Kidney (tissue), 14 donors: Measurements from ENCODE around the gene RDH12. TPM values are rescaled to one million over a fixed set of nuclear protein-coding genes. Genes with fewer than 3 reads are reported as not detected.

Experiments
- DNase-seq, 5 donors: peaks; one replicate each; pipeline ENCODE4 v3.0.0-alpha.2; 2013 to 2020
- FAIRE-seq: peaks from 2 replicates; lab custom pipeline; 2012; peaks lifted over from hg19 to GRCh38; lab: Jason Lieb, UNC
- H3K27ac ChIP-seq, 2 donors: one replicate each; pipeline ENCODE4 v1.7.0; 2013; ENCODE audit warnings: low read depth in 2 of 2, low read length in 2 of 2, inconsistent platforms in 1 of 2
- H3K27me3 ChIP-seq: one replicate; pipeline ENCODE4 v1.7.1; 2013; ENCODE audit warnings: low read length, inconsistent platforms; ENCODE audit not compliant: control insufficient read depth, insufficient read depth
- H3K36me3 ChIP-seq, 3 donors: one replicate each; pipeline versions ENCODE4 v1.7.0 to v1.7.1; 2013; ENCODE audit warnings: low read length in 3 of 3, control low read depth in 1 of 3, inconsistent platforms in 1 of 3; ENCODE audit not compliant: insufficient read depth in 3 of 3, control insufficient read depth in 2 of 3
- H3K4me1 ChIP-seq, 3 donors: one replicate each; pipeline versions ENCODE4 v1.7.0 to v1.7.1; 2013; ENCODE audit warnings: low read length in 3 of 3, inconsistent platforms in 1 of 3, low read depth in 1 of 3; ENCODE audit not compliant: control insufficient read depth in 2 of 3, insufficient read depth in 2 of 3
- H3K4me3 ChIP-seq, 3 donors: one replicate each; pipeline versions ENCODE4 v1.7.0 to v1.8.1; 2013; ENCODE audit warnings: low read length in 3 of 3, control low read depth in 1 of 3, inconsistent platforms in 1 of 3
- H3K9ac ChIP-seq, 3 donors: one replicate each; pipeline versions ENCODE4 v1.7.0 to v1.7.1; 2013; ENCODE audit warnings: low read length in 3 of 3, control low read depth in 1 of 3, inconsistent platforms in 1 of 3
- H3K9me3 ChIP-seq, 3 donors: one replicate each; pipeline versions ENCODE4 v1.7.0 to v1.7.1; 2013; ENCODE audit warnings: low read length in 3 of 3, control low read depth in 1 of 3, inconsistent platforms in 1 of 3; ENCODE audit not compliant: control insufficient read depth in 2 of 3, insufficient read depth in 1 of 3
- CTCF ChIP-seq: IDR thresholded peaks from 3 replicates; pipeline ENCODE4 v1.5.1; 2012; ENCODE audit warnings: mild to moderate bottlenecking, moderate library complexity, borderline replicate concordance; ENCODE audit not compliant: insufficient read depth; ENCODE audit errors: extremely low read depth
- intact Hi-C: fragments of 100-400 bp; cut with DNase I; formaldehyde crosslinking; loops from one replicate; pipeline ENCODE4 v1.11.1; 2022
- polyA plus RNA-seq: library from polyadenylated mRNA; stranded (reverse); fragments of 350-450 nt; fragmentation: Illumina TruSeq; extraction: RNeasy Lipid Tissue Mini Kit (QIAGEN cat#74804); gene quantifications from one replicate; pipeline ENCODE4 v1.2.3, GENCODE V29; 2014; ENCODE audit warnings: low read depth, low replicate concordance; ENCODE audit not compliant: insufficient read depth
- total RNA-seq: library from RNA; stranded (reverse); fragmentation: NEBNext Ultra II Directional; extraction: Animal tissue kit (Norgen Biotek cat#: 25700); gene quantifications from one replicate; pipeline ENCODE4 v1.2.1, GENCODE V29; 2021
- donor health status: control.
- donor health status: control.
- donor health status: control.
- donor health status: control.
- donor health status: control.
- donor health status: DM: yes; HTN: yes; CAD: no.
- donor health status: Normal renal cell carcinoma (clear cell type).

The RDH12 gene
- total and polyA plus RNA-seq, 2 donors from 2014 or later: 0.22 to 10.0 TPM

GRCh38 chr14:67748312-67748711 is 46.6 kb downstream of the RDH12 start:
- Histone ChIP-seq H3K9ac (no peak overlapping the region), H3K27ac (no peak overlapping the region), H3K4me3 (no peak overlapping the region), H3K27me3 (no peaks in the 10 kb centered on the region), H3K36me3 (peaks cover 4 to 46% (median 38%) of the 10 kb centered on the region in 3 donors), H3K9me3 (no peaks in the 10 kb centered on the region), H3K4me1 (no peaks in the 10 kb centered on the region)
- DNase-seq: no peak
- intact Hi-C loops: no loop called here
- no peak for FAIRE-seq
- TF ChIP-seq CTCF: no peak

GRCh38 chr14:67749341-67750084 is 47.8 kb downstream of the RDH12 start:
- DNase-seq: no peak
- intact Hi-C loops: no loop called here
- H3K9me3 ChIP-seq: no peaks in the 10 kb centered on the region

GRCh38 chr14:67756496-67756895 is 54.8 kb downstream of the RDH12 start:
- H3K27ac ChIP-seq: no peak overlapping the region
- no peak for DNase-seq
- no peak overlapping the region for H3K9ac ChIP-seq
- no peaks in the 10 kb centered on the region for H3K27me3 ChIP-seq
- H3K4me1 ChIP-seq: no peaks in the 10 kb centered on the region
- TF ChIP-seq CTCF: no peak
- no peak for FAIRE-seq
- no peak overlapping the region for H3K4me3 ChIP-seq
- no peaks in the 10 kb centered on the region for H3K9me3 ChIP-seq
- H3K36me3 ChIP-seq: peaks cover 13 to 49% (median 41%) of the 10 kb centered on the region in 3 donors
- intact Hi-C loops: no loop called here

More at GRCh38 chr14:67749341-67750084, 47.8 kb downstream of the RDH12 start:
- Histone ChIP-seq H3K27ac (no peak overlapping the region), H3K4me3 (no peak overlapping the region), H3K27me3 (no peaks in the 10 kb centered on the region), H3K36me3 (peaks cover 9 to 58% (median 48%) of the 10 kb centered on the region in 3 donors), H3K4me1 (no peaks in the 10 kb centered on the region), H3K9ac (no peak overlapping the region)
- no peak for FAIRE-seq
- no peak for TF ChIP-seq CTCF

- no peak for FAIRE-seq
- TF ChIP-seq CTCF: no peak
Measured at GRCh38 chr14:67757175-67757574, 55.5 kb downstream of the RDH12 start.

More at GRCh38 chr14:67757175-67757574, 55.5 kb downstream of the RDH12 start:
- no peak overlapping the region for H3K27ac ChIP-seq
- intact Hi-C loops: no loop called here
- H3K4me3 ChIP-seq: no peak overlapping the region
- H3K9me3 ChIP-seq: no peaks in the 10 kb centered on the region
- H3K36me3 ChIP-seq: peaks cover 13 to 45% (median 41%) of the 10 kb centered on the region in 3 donors
- H3K27me3 ChIP-seq: no peaks in the 10 kb centered on the region
- no peak for DNase-seq
- no peaks in the 10 kb centered on the region for H3K4me1 ChIP-seq
- no peak overlapping the region for H3K9ac ChIP-seq
